Measurements from ENCODE around the gene APOBR. TPM values are rescaled to one million over a fixed set of nuclear protein-coding genes. Genes with fewer than 3 reads are reported as not detected.

The APOBR gene
- total RNA-seq, 1 donor from 2014 or later, result not detected

GRCh38 chr16:28529124-28529523 is 34.7 kb downstream of the APOBR start:
- no peaks in the 10 kb centered on the region for H3K27me3 ChIP-seq (ENCODE audit: control insufficient read depth, insufficient read depth, low read length)
- TF ChIP-seq CTCF (IDR thresholded peaks at IDR 0.05; ENCODE audit: insufficient read depth, low read length, severe bottlenecking), result no peak
- no peak for DNase-seq (ENCODE audit: low read depth)
- H3K4me3 ChIP-seq (ENCODE audit: low read depth, low read length), result no peak overlapping the region
- no peak for FAIRE-seq
- no peaks in the 10 kb centered on the region for H3K36me3 ChIP-seq (ENCODE audit: control insufficient read depth, insufficient read depth, low read length)

DNA sequence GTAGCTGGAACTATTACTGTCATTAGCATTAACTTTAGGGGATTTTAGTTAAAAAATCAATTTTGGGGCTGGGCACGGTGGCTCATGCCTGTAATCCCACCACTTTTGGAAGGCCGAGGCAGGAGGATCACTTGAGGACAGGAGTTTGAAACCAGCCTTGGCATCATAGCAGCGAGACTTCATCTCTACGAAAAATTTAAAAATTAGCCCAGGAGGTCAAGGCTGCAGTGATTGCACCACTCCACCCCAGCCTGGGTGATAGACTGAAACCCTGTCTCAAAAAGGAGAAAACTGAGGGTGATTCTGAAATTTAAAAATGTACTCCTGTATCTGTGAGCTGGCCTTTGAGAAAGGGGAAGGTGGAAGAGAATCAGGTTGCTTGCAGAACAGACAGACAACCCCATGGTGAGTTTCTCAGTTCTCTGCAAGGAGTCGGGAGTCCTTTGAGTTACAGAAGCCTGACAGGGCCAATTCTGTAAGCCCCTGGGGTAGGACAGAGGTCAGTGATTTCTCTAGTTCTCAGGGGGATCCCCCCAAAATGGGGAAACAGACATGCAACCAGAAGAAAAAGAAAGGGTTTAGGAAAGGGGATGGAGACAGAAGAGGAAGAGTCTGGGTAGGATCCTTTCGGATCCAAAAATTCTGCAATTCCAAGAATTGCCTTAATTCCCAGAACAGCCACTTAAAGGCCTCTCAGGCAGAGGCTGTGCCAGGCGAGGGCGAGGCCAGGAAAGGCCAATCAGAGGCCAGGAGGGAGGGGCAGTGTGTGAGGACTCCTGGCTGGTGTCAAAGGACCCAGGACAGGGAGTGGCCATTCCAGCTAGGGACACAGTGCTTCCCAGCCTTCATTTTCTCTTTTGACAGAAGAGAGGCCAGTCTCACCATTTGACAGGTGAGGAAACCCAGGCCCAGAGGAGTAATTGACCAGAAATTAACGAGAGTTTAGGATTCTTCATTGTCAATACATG is 37.6 kb downstream of the APOBR start:
- no peak for TF ChIP-seq CTCF (IDR thresholded peaks at IDR 0.05; ENCODE audit: insufficient read depth, low read length, severe bottlenecking)
- no peak for DNase-seq (ENCODE audit: low read depth)

DNA sequence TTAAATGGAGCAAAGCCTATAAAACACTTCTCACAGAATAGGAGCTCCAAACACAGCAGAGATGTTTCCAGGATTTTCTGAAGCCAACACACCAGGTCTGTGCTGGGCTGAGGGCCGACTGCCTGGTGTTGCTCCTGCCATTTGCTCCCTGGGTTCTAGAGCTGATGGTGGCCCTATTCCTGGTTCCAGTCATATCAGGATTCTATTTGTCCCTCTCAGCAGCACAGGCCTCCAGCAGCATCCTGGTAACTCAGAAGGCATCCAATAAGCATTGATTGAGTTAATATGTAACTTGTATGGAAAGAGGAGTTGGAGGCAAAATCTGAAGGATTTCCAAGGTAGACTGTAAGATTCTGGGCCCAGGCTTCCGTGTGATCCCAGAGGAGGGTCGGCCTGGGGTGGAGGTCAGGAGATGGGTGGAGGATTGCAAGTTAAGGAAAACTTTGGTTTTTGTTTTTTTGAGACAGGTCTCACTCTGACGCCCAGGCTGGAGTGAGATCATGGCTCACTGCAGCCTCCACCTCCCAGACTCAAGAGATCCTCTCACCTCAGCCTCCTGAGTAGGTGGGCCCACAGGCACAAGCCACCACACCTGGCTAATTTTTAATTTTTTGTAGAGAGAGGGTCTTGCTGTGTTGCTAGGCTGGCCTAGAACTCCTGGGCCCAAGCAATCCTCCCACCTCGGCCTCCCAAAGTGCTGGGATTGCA is 38.7 kb downstream of the APOBR start:
- H3K27me3 ChIP-seq (ENCODE audit: control insufficient read depth, insufficient read depth, low read length), result no peaks in the 10 kb centered on the region
- peaks cover 8% of the 10 kb centered on the region for H3K36me3 ChIP-seq (ENCODE audit: control insufficient read depth, insufficient read depth, low read length)
- H3K4me3 ChIP-seq (ENCODE audit: low read depth, low read length), result no peak overlapping the region
- no peak for TF ChIP-seq CTCF (IDR thresholded peaks at IDR 0.05; ENCODE audit: insufficient read depth, low read length, severe bottlenecking)
- no peak for DNase-seq (ENCODE audit: low read depth)
- FAIRE-seq, result no peak

More for the DNA sequence above, 37.6 kb downstream of the APOBR start:
- no peak for FAIRE-seq
- H3K36me3 ChIP-seq (ENCODE audit: control insufficient read depth, insufficient read depth, low read length), result peaks cover under 1% of the 10 kb centered on the region
- no peaks in the 10 kb centered on the region for H3K27me3 ChIP-seq (ENCODE audit: control insufficient read depth, insufficient read depth, low read length)
- H3K4me3 ChIP-seq (ENCODE audit: low read depth, low read length), result no peak overlapping the region

GRCh38 chr16:28534542-28535373 is 40.3 kb downstream of the APOBR start:
- no peak overlapping the region for H3K4me3 ChIP-seq (ENCODE audit: low read depth, low read length)
- peaks cover 8% of the 10 kb centered on the region for H3K36me3 ChIP-seq (ENCODE audit: control insufficient read depth, insufficient read depth, low read length)
- FAIRE-seq (peak; percentile 13), DNase-seq (ENCODE audit: low read depth) (no peak)
- no peaks in the 10 kb centered on the region for H3K27me3 ChIP-seq (ENCODE audit: control insufficient read depth, insufficient read depth, low read length)
- TF ChIP-seq CTCF (IDR thresholded peaks at IDR 0.05; ENCODE audit: insufficient read depth, low read length, severe bottlenecking), result no peak

DNA sequence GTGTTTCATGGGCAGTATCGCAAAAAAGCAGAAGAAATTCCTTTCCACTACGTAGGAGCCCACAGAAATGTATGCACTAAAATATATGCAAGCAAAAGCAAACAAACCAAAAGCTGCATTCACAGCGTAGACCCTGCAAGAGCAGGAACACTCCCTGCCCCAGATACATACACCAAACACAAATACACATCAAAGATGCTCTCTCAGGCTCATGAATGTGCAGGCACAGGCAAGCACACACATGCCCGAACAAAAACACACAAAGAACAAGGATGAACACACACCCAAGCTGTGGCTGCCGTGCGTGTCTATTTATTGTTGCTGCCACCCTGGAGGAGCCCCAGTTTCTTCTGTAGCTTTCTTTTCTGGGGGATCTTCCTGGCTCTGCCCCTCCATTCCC is 42.6 kb downstream of the APOBR start:
- H3K27me3 ChIP-seq (ENCODE audit: control insufficient read depth, insufficient read depth, low read length), result no peaks in the 10 kb centered on the region
- H3K36me3 ChIP-seq (ENCODE audit: control insufficient read depth, insufficient read depth, low read length), result peaks cover 8% of the 10 kb centered on the region
- no peak for FAIRE-seq
- no peak for TF ChIP-seq CTCF (IDR thresholded peaks at IDR 0.05; ENCODE audit: insufficient read depth, low read length, severe bottlenecking)
- DNase-seq (ENCODE audit: low read depth), result peak; percentile 95
- peak overlapping the region; percentile 68 for H3K4me3 ChIP-seq (ENCODE audit: low read depth, low read length)
